MM.1S (cell line): Measurements from ENCODE around the gene TAF5L.

Experiments used
- CTCF ChIP-seq: fragments of 300-600 bp; sonication (generic); IDR thresholded peaks from 2 replicates; pipeline ENCODE4 v1.5.1; 2016; ENCODE audit warnings: antibody characterized with exemption, low read length, mixed read lengths
- EZH2 ChIP-seq: fragments of 300-600 bp; sonication (generic); optimal IDR thresholded peaks from 2 replicates; pipeline ENCODE3; 2017; ENCODE audit warnings: low read depth, mild to moderate bottlenecking, antibody characterized with exemption, low read length, mixed read lengths
- EZH2phosphoT487 ChIP-seq: fragments of 300-600 bp; sonication (generic); IDR thresholded peaks from 2 replicates; pipeline ENCODE4 v1.6.1; 2018; ENCODE audit warnings: antibody characterized with exemption, low read length

- no peak for TF ChIP-seq CTCF
- TF ChIP-seq EZH2phosphoT487, result no peak
- no peak for TF ChIP-seq EZH2
Observed at GRCh38 chr1:229664133-229664689, 38.3 kb upstream of the TAF5L start.
